GM21529 (cell line): Measurements from ENCODE around the gene YAP1.

Source experiments
- ATAC-seq: cut with Tn5 transposase; IDR thresholded peaks from one replicate; pipeline ENCODE4 v1.9.1; 2021; ENCODE audit not compliant: unreplicated experiment

YAP1 gene

DNA sequence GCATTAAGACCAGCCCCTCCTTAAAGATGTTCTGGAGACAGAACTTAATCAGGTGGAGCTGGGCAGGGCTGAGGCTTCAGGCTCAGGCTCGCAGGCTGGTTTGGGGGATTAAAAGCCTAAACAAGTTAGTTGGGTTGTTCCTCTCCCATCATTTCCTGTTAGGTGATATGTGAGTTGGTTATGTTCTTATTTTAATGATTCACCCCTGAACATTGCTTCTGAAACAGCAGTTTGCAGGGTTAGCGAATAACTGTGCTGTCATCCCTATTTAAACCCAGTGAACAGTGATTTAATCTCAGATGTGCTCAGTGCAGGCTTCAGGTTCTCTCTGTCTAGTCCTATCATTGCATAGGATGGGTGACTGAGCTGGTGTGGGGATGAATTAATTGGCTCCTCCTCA lies 159.7 kb downstream of the YAP1 start:
- no peak for ATAC-seq

DNA sequence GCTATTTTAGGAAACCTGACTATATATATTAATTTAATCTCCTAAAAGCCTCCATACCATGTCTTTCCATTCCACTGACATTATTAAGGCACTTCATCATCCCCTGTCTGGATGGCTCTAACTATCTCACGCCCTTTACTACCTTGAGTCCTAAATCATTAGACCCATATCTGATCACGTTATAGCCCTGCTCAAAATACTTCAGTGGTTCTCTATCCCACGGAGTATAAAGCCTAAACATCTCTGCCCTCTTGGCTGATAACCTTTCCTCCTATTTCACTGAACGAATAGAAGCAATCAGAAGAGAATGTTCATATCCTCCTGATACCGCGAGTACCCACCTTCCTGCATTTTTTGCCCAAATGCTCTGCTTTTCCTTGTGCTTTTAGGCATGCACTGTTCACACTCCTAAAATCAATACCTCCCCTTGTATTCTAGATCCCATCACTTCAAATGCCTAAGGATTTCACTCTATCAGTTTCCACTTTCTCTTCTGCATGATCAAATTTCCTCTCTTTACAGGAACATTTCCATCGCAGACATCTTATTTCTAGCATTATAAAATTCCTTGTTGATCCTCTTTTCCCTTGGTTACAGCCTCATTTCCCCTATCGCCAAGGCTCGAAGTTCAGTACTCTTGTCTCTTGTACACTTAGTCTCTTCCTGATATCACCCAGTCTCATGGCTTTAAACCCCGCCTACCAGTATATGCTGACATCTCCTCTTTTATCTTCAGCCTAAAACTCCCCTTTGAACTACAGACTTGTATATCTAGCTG lies 162.0 kb downstream of the YAP1 start:
- no peak for ATAC-seq

DNA sequence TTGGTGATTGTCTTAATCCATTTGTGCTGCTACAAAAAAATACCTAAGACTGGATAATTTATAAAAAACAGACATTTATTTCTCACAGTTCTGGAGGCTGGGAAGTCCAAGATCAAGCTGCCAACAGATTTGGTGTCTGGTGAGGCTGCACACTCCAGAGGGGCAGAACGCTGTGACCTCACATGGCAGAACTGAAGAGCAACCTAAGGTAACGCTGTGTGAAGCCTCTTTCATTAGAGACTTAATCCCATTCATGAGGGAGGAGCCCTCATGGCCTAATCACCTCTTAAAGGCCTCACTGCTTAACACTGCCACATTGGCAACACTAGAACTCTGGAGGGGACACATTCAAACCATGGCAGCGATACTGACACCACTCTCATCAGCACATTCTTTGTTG lies 164.4 kb downstream of the YAP1 start:
- ATAC-seq, result no peak

DNA sequence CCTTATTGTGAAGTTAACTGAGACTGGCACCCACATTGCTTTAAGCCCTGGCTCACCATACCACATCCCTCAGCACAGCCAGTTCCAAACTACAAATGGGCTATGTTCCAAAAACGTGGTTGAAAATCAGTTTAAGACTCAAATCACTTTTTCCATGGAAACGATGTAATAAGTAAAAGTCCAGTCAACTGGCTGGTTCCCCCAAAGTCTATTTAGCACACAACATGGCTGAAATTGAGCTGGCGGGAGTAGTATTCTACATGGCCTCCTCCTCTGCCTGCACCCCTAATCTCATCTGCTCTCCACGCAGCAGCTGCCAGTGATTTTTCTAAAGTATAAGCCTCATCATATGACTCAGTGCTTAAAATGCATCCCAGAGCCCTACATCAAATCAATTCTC lies 166.1 kb downstream of the YAP1 start:
- no peak for ATAC-seq

DNA sequence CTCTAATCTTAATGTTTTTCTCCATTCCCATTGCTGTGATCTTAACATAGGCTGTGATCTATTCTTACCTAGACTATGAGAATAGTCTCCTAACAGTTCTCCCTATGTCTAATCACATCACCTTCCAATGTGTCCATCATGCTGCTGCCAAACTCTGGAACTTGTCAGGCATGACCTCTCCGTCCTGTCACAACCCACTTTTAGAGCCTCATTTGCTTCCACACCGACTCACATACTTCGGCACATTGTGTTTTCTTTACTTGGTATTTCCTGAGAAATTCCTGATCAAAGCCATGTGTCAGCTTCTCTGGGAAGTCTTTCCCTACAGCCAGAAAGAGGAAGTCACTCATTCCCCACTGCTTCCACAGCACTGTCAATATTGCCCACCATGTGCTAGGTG lies 166.5 kb downstream of the YAP1 start:
- no peak for ATAC-seq

DNA sequence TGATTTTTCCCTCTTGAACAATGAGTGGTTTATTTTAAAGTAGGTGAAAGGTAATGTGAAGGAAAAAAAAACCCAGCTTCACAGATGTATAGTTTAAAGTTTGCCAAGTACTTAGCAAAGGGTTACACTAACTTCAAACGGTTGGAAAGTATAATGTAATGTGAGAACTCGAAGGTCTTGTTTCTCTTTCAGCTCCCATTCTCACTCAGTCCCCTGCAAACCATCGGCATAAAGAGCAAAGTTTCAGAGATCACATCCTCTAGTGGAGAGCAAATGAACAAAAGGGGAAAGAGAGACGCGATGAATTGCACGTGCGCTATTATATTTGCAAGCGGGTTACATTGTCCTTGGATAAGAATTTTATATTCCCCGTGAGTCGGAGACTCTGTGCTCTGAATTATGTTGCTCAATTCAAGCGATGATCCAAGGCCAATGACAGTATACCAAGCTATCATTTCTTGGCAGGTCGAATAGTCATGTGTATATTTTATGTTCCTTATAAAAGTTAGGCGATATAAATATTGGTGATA lies 169.5 kb downstream of the YAP1 start:
- peak; percentile 98 for ATAC-seq

DNA sequence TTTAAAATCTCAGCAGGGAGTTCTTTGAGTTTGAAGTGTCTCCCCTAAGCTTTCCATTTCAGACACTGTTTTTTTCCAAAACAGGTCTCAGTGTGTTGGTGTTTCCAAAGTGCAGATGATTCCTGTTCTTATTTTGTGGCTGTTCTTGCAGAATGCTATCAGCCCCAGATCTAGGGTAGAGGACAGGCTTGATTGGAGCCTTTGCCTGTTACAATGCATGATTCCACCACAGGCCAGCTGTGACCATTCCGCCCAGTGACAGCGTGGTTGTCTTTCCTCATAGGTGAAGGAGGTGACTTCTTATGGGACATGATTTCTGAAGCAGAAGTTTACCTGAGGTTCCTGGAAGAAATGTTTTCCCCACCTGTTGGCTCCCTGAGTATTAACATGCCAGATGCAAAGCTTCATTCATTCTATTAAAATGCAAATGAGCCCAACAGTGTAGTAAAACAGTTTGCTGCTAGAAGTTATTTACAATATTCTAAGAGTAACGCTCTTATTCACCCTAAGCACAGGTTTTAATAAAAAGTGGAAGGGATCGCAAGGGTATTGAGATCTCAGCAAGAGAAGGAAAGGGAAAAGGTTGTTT lies 170.1 kb downstream of the YAP1 start:
- ATAC-seq, result no peak
